Erythroblast (primary cell): ENCODE measurements around the gene PACS1.

Experiments
- GATA1 ChIP-seq: IDR thresholded peaks from 2 replicates; pipeline ENCODE4 v1.6.1; 2011; ENCODE audit warnings: low read depth, mild to moderate bottlenecking, control low read depth, low read length, moderate library complexity
- POLR2A ChIP-seq: IDR thresholded peaks from 2 replicates; pipeline ENCODE4 v1.6.1; 2011; ENCODE audit warnings: mild to moderate bottlenecking, low read length

- no peak for TF ChIP-seq POLR2A
- no peak for TF ChIP-seq GATA1
These were observed 221.9 kb downstream of the PACS1 start, which contains the start of gene TMEM151A for GRCh38 chr11:66291706-66292542.
